Measurements from ENCODE around the gene RGMB.
A peak's percentile ranks its signal among the peaks of the same experiment; 100 is the strongest.

RGMB gene

GRCh38 chr5:98827588-98828284, 54.3 kb downstream of the RGMB start:
- DNase-seq (ENCODE audit: low read depth), result no peak

DNA sequence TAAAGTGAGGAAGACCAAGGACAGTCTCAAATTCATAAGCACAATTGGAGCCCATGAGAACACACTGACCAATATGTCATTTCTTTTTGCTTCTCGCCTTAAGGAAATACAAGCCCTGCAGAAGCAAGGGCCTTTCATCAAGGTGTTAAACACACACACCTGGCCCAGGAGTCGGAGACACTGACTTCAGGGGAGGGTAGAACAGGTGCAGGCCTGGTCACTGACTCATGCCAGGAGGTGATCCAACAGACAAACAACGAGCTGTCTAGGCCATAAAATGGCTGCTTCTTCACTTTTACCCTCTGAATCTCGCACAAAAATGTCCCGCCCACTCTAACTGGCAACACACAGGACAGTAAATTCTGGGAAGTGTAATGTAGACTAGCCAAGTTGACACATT, 62.7 kb downstream of the RGMB start:
- DNase-seq (ENCODE audit: low read depth), result no peak

GRCh38 chr5:98839469-98840383, 66.3 kb downstream of the RGMB start:
- DNase-seq (ENCODE audit: low read depth), result peak; percentile 6

DNA sequence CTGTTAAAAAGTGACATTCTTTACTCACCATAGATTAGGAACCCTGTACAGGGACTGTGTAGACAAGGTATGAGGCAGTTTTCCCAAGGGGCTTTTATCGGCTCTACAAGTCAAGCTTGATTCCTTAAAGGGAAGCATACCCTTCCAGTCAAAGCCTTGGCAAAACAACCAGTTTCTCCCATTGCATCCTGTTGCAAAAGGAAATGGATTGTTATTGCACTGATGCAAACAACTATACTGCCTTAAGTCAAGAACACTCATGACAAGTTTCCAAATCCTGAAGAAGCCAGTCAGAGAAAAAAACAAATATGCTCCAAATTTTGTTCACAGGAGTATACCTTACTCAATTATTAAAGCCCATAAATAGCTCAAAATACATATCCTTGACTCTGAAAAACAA, 67.5 kb downstream of the RGMB start:
- no peak for DNase-seq (ENCODE audit: low read depth)

DNA sequence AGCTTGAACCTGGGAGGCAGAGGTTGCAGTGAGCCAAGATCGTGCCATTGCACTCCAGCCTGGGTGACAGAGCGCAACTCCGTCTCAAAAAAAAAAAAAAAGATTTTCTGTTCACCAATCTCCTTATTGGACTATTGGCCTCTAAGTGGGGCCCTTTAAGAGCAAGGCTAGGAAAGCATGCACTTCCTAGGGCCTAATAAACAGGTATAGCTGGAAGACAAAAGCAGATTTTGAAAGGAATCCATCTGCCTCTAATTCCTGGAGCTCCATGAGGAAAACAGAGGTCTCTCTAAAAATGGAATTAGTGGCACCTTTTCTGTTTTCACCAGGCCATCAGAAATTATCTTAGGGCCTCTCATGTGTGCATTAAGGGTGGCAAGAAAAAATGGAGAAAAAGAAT, 70.0 kb downstream of the RGMB start:
- no peak for DNase-seq (ENCODE audit: low read depth)

DNA sequence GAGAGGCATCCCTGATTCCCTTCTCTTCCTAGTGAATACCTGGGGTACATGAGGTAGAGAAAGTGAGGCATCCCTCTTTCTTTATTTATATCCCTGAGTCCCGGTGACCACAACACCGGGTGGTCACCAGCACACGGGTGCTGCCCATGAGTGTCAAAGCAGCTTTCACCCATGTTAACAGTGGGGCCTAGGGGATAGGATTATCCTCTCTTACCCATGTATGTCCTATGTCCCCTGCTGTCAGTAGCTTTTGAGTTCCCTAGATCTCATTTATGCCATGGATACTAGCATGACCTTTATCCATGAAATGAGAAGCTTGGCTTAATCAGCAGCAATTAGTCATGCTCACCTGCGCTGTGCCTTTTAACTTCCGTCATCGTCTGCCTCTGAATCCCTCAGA, 71.4 kb downstream of the RGMB start:
- no peak for DNase-seq (ENCODE audit: low read depth)

DNA sequence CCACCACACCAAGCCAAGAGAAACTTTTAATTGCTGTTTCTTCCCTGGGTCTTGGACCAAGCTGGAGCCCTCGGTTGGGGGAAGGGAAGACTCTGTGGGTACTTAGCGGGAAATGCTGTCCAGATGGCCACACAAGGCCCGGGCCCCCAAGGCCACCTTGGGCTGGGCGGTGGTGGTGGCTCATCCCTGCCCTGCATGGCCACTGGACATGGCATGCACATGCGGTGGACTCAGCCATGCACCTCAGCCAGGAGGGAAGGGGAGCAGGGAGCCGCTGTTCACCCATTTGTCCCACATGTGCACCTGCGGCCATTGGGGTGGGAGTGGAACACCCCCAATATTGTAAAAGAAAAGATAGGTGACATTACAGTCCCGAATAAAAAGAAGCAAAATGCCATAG, 72.4 kb downstream of the RGMB start:
- no peak for DNase-seq (ENCODE audit: low read depth)
